GM21619 (cell line): ENCODE results near the gene FBXL4.

ENCODE experiments used
- ATAC-seq: cut with Tn5 transposase; IDR thresholded peaks from one replicate; pipeline ENCODE4 v1.9.1; 2021; ENCODE audit not compliant: unreplicated experiment

Gene FBXL4

GRCh38 chr6:98947411-98948292 is at the start of gene FBXL4:
TSS of gene FBXL4 (minus strand) at chr6:98947946. CDS start at chr6:98926988, 20,958 bp downstream.
- peak; percentile 80 for ATAC-seq

GRCh38 chr6:98995116-98995515 is 47.4 kb upstream of the FBXL4 start:
- ATAC-seq: no peak

GRCh38 chr6:98992535-98992934 is 44.8 kb upstream of the FBXL4 start:
- no peak for ATAC-seq

GRCh38 chr6:98986071-98986615 is 38.4 kb upstream of the FBXL4 start:
- no peak for ATAC-seq

GRCh38 chr6:98985391-98985790 is 37.6 kb upstream of the FBXL4 start:
- ATAC-seq: no peak

GRCh38 chr6:98984121-98984520 is 36.4 kb upstream of the FBXL4 start:
- ATAC-seq: no peak

- ATAC-seq: no peak
These were observed 33.7 kb upstream of the FBXL4 start for GRCh38 chr6:98981473-98981872.

- no peak for ATAC-seq
These were observed 33.1 kb upstream of the FBXL4 start for GRCh38 chr6:98980819-98981218.

GRCh38 chr6:98977671-98978292 is 30.0 kb upstream of the FBXL4 start:
- no peak for ATAC-seq

GRCh38 chr6:98976674-98977385 is 29.1 kb upstream of the FBXL4 start:
- no peak for ATAC-seq

- ATAC-seq: no peak
These were observed 27.7 kb upstream of the FBXL4 start for GRCh38 chr6:98975421-98975820.

- ATAC-seq: no peak
These were observed 26.6 kb upstream of the FBXL4 start for GRCh38 chr6:98974309-98974708.

GRCh38 chr6:98973571-98973970 is 25.8 kb upstream of the FBXL4 start:
- ATAC-seq: no peak

GRCh38 chr6:98971303-98971702 is 23.6 kb upstream of the FBXL4 start:
- ATAC-seq: no peak

- no peak for ATAC-seq
These were observed 22.7 kb upstream of the FBXL4 start for GRCh38 chr6:98970469-98970868.

- no peak for ATAC-seq
These were observed 19.9 kb upstream of the FBXL4 start for GRCh38 chr6:98967616-98968015.

GRCh38 chr6:98959631-98960030 is 11.9 kb upstream of the FBXL4 start:
- no peak for ATAC-seq

GRCh38 chr6:98958776-98959175 is 11.0 kb upstream of the FBXL4 start:
- ATAC-seq: no peak

- no peak for ATAC-seq
These were observed 9.7 kb upstream of the FBXL4 start for GRCh38 chr6:98957450-98957849.

- no peak for ATAC-seq
These were observed 1.8 kb upstream of the FBXL4 start for GRCh38 chr6:98949589-98949988.

GRCh38 chr6:98946879-98947410 is 801 bp downstream of the FBXL4 start:
- ATAC-seq: peak; percentile 22
